GM21786 (cell line): Measurements from ENCODE around the gene TIPIN.
"Not testable (repeated sequence)": the region's sequence is repeated elsewhere in the genome, so short reads cannot be mapped to it uniquely, and the experiment has no call there.

Source experiments
- ATAC-seq: cut with Tn5 transposase; IDR thresholded peaks from one replicate; pipeline ENCODE4 v1.9.1; 2021; ENCODE audit not compliant: unreplicated experiment

TIPIN gene

GRCh38 chr15:66386204-66387123, 30.0 kb upstream of the TIPIN start, which contains the start of gene MAP2K1:
Gene MAP2K1 (plus strand): TSS chr15:66386912. CDS start chr15:66387348, 436 bp downstream.
- ATAC-seq = peak; percentile 70

DNA sequence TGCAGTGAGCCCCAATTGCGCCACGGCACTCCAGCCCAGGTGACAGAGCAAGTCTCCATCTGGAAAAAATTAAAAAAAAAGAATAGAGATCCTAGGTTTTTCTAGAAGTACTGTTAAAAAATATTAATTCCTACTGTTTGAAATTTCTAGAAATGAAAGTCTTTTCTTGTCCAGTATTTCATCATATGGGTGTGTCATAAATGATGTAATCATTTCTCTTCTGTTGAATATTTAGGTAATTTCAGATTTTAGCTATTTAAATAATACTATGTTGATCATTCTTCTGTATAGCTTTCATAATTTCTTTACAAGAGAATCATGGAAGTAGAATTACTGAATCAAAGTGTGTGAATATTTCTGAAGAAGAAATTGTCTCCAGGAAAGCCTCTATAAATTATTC, 24.9 kb upstream of the TIPIN start:
- ATAC-seq = not testable (repeated sequence)

GRCh38 chr15:66378814-66379430, 22.4 kb upstream of the TIPIN start:
- ATAC-seq = no peak

DNA sequence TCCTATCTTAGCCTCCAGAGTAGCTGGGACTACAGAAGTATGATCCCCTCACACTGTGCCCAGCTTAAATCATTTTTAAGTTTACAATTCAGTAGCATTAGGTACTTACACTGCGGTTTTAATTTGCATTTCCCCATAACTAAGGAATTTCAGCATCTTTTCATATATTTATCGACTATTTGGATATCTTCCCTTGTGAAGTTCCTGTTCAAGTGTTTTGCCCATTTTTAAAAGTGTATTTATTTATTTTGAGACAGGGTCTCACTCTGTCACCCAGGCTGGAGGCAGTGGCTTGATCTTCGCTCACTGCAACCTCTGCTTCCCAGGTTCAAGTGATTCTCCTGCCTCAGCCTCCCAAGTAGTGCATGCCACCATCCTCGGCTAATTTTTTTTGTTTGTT, 17.7 kb upstream of the TIPIN start:
- no peak for ATAC-seq

DNA sequence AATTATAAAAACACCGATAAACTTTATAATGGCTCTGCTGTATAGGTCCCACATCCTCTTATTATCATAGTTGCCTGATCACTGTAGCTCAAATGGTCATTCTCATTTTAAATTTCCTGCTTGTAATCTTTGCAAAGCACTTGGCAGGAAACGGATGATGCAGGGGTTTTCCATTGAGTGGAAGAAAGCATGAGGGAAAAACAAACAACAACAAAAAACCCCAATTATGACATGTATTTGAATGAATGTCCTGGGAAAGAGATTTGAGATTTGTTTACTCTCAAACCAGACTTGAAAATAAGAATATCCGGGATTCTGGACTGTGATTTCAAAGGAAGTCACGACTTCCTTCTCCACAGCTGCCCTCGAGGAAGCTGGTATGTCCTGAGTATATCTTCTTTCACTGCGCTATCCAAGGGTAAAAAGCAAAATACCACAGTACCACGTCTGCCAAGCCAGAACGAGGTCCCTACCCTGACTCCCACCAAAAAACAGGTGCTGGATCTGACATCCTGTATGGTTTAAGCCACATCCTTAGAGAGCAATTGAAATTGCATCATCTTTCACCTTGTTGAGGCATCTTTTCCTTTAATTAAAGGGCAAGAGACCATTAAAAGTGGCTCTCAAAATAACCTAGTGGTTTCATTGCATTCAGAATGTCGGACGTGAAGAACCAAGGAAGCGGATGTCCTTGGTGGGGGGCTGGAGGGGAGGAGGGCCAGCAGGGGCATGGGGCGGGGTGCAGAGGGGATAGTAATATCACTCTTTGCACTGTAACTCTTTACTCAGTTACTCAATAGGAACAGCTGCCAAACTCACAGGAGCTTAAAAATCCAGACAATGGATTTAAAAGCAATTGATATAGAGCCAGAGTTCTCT, 13.5 kb upstream of the TIPIN start:
- ATAC-seq = no peak

- no peak for ATAC-seq
These were observed 8.6 kb upstream of the TIPIN start for GRCh38 chr15:66364944-66365528.

DNA sequence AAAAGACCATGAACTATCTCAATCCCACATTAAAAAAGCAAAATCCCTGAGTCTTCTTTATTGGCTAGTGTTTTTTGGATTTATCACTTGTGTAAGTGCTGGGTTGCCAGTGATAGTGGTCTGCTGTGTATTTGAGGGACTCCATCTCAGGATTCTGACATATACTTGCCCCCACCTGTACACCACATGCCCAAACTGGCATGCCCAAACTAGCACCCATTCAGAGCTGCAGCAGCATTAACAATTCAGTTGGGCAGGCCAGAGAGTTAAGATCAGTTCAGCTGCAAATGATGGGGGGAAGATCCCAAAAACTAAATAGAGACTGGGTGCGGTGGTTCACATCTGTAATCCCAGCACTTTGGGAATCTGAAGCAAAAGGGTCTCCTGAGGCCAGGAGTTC, 6.3 kb upstream of the TIPIN start:
- ATAC-seq = no peak

GRCh38 chr15:66361745-66362460, 5.4 kb upstream of the TIPIN start:
- ATAC-seq = not testable (repeated sequence)

DNA sequence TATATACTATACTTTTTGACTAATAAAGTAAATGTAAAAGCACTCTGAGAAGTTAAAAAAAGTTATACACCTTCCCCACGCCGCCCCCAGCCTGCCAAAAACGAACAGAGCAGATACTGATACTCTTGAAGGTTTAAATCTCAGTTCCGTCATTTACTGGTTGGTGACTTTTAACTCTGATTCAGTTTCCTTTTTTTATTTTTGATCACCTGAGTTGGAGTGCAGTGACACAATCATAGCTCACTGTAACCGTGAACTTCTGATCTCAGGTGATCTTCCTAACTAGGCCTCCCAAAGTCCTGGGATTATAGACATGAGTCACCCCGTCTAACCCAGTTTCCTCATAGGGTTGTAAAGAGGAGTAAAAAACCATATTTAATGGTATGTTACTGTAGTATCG, 3.3 kb upstream of the TIPIN start:
- ATAC-seq = no peak

DNA sequence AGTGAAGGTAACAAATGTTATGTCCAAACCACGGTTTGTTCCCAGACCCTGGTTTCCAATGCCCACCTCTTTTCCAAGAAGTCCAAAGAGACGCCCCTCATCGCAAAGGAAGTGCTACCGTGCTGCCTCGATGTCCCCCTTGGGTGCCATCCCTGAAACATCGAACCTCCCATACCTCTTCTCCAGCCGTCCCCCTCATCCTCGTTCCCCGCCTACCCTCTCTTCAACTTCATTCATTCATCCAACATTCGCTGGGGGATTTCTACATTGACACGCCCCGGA, 467 bp downstream of the TIPIN start:
- no peak for ATAC-seq

GRCh38 chr15:66348530-66348929, 8.0 kb downstream of the TIPIN start:
- not testable (repeated sequence) for ATAC-seq

GRCh38 chr15:66328771-66329170, 27.7 kb downstream of the TIPIN start:
- ATAC-seq = no peak

- no peak for ATAC-seq
These were observed 28.7 kb downstream of the TIPIN start for GRCh38 chr15:66327736-66328135.

DNA sequence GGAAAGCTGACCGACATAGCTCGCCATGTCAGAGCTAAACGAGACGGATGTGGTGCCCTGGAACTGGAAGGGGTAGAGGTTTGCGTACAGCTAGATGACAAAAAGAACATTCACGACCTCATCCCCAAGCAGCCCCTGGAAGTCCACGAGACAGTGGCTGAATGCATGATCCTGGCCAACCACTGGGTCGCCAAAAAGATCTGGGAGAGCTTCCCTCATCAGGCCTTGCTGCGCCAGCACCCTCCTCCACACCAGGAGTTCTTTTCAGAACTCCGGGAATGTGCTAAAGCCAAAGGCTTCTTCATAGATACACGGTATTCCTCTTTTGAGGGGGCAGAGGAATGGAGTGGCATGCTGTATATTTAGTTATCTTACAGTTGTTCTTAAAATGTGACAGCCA, 30.4 kb downstream of the TIPIN start:
- no peak for ATAC-seq

GRCh38 chr15:66323312-66323928, 33.1 kb downstream of the TIPIN start:
- no peak for ATAC-seq

DNA sequence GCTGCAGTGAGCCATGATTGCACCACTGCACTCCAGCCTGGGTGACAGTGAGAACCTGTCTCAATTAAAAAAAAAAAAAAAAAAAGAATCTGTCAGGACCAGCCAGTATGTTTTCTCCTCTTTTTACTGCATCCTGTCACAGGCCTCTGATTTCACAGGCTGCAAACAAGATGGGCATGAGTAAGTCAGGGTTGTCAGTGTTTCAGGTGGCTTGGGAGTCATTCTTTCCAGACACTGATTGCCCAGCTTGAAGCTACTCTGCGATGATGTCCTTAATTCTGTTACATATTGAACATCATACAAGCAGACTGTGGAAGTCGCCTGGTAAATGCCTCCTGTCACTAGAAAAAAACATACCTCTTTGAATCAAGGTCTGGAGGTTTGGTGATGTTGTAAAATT, 44.3 kb downstream of the TIPIN start:
- ATAC-seq = no peak

GRCh38 chr15:66310786-66311185, 45.7 kb downstream of the TIPIN start:
- no peak for ATAC-seq

DNA sequence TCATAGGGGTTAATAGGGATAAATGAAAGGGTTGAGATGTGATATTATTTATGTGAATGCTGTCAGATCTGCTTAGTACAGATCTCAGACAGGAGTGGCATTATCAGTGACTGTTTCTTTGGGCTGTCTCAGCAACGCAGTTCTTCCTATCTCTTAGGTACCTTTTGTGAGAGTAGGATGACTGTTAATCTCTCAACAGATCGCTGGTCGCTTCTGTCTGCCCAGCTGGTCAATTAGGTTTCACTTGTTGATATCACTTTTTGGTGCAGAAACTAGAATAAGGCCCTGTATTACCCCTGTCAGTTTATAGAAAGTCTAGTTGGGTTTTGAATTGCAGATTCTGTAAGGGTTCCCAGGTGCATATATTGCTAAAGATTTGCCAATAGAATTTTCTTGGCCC, 46.7 kb downstream of the TIPIN start:
- no peak for ATAC-seq

GRCh38 chr15:66308531-66308930, 48.0 kb downstream of the TIPIN start:
- no peak for ATAC-seq

DNA sequence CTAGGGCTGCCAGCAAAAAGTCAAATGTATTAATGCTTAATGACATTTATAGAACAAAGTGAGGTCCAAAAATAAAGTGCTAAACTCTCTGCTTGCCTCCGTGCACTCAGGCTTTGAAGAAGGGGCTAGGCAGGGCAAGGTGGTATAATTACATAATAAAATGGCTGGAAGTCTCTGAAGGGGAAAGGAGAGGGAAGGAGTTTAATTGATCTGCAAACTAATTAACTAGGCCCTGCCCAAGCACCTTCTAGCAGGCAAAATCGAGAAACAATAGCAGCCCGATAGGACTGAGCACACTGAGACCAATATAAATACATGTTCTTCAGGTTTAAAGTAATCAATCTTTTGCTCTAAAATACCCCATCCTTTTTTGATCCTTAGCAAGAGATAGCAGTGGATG, 50.1 kb downstream of the TIPIN start:
- no peak for ATAC-seq
